NCI-H510A treated with DMSO at 0.1 percent for 48 hours (cell line): ENCODE results near the gene SPAG4.
A peak's percentile ranks its signal among the peaks of the same experiment; 100 is the strongest.

ENCODE experiments used
- DNase-seq: peaks from one replicate; lab custom pipeline; 2025; lab: John Stamatoyannopoulos, UW

The SPAG4 gene, protein sequence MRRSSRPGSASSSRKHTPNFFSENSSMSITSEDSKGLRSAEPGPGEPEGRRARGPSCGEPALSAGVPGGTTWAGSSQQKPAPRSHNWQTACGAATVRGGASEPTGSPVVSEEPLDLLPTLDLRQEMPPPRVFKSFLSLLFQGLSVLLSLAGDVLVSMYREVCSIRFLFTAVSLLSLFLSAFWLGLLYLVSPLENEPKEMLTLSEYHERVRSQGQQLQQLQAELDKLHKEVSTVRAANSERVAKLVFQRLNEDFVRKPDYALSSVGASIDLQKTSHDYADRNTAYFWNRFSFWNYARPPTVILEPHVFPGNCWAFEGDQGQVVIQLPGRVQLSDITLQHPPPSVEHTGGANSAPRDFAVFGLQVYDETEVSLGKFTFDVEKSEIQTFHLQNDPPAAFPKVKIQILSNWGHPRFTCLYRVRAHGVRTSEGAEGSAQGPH

GRCh38 chr20:35615667-35616464 lies at the start of gene SPAG4:
SPAG4 (plus strand) TSS chr20:35615829; CDS start chr20:35616004, 175 bp downstream.
- DNase-seq, result peak; percentile 83

GRCh38 chr20:35568645-35569044 lies 47.0 kb upstream of the SPAG4 start:
- DNase-seq, result peak; percentile 22

DNA sequence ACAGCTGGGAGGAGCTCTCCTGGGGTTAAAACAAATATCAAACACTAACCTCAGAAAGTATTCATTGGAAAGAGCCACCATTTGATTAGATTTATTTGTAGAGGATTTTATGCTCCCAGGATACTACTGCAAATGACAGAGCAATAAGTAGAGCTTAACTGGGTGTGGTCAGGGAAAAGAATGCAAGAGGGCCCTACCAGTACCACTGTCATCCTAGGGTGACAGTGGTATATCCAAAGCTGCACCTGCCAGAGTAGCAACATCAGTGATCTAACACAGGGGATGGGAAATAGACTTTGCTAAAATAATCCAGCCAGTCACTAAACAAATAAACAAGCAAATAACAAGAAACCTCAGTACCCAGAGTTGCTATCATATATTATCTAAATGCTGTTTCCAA lies 44.1 kb upstream of the SPAG4 start:
- no peak for DNase-seq

DNA sequence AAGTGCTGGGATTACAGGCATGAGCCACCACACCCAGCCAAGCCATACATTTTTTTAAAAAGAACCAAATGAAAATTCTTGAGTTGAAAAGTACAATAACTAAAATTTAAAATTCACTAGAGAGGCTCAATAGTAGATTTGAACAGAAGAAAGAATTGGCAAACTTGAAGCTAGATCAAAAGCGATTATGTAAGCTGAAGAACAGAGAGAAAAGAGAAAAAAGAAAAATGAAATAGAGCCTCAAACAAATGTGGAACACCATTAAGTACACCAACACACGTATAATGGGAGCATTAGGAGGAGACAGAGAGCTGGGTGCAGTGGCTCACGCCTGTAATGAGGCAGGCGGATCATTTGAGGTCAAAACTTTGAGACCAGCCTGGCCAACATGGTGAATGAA lies 42.8 kb upstream of the SPAG4 start:
- no peak for DNase-seq

DNA sequence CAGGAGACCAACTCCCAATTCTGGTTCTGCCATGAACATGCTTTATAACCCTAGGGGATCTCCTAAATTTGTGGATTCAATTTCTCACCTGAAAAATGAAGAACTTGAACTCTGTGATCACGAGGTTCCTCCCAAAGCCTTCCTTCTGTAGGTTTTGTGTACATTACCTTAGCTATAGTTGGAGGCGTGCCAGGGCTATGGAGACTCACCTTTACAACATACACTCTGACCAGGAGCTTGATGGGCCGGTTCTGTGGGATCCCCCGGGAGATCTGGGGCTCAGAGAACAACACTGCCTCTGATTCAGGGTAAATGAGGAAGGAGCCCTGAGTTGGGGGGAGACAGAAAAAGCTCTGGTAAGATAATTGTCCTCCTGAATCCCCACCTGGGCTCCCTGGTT lies 39.7 kb upstream of the SPAG4 start:
- peak; percentile 63 for DNase-seq

GRCh38 chr20:35576816-35577215 lies 38.8 kb upstream of the SPAG4 start:
- no peak for DNase-seq

- DNase-seq, result no peak
These were observed 37.2 kb upstream of the SPAG4 start for GRCh38 chr20:35578469-35578868.

GRCh38 chr20:35579196-35579595 lies 36.4 kb upstream of the SPAG4 start:
- DNase-seq, result no peak

DNA sequence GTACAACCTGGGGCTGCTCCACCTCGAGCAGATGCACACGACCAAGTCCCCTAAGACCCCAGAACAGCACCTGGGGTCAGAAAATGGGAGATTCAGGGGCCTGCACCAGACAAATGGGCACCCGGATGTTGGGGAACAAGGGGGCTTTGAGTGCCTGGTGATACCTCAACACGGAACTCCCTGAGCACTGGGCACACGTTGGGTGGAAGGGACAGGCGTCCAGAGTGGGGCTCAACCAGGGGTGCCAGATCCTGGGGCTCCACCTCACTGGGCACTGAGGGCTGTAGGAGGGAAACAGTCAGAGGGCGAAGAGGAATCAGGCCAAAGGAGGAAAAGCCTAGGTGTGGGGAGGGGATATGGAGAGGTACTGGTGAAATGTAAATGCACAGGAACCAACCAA lies 33.5 kb upstream of the SPAG4 start:
- no peak for DNase-seq

GRCh38 chr20:35582741-35583404 lies 32.8 kb upstream of the SPAG4 start:
- no peak for DNase-seq

- no peak for DNase-seq
These were observed 31.7 kb upstream of the SPAG4 start for GRCh38 chr20:35583636-35584560.

DNA sequence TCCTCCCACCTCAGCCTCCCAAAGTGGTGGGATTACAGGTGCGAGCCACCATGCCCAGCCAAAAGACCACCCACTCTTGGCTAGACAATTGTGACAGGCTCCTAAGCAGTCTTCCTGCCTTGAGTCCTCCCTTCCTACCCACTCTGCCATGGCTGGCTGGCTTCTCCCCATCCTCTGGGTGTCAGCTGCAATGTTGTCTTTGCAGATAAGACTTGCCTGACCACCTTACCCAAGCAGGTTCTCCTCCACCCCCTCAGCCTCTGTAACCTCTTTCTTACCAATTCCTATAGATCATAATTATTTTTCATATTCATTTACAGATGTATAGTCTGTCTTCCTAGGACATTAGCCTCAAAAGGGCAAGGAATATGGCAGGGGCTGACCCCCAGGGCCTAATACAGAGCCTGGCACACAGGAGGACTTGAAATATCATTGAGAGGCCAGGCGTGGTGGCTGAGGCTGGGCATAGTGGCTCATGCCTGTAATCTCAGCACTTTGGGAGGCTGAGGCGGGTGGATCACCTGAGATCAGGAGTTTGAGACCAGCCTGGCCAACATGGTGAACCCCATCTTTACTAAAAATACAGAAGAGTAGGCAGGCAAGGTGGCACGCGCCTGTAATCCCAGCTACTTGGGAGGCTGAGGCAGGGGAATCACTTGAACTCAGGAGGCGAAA lies 28.7 kb upstream of the SPAG4 start:
- no peak for DNase-seq

- no peak for DNase-seq
These were observed 28.2 kb upstream of the SPAG4 start for GRCh38 chr20:35587436-35587835.

DNA sequence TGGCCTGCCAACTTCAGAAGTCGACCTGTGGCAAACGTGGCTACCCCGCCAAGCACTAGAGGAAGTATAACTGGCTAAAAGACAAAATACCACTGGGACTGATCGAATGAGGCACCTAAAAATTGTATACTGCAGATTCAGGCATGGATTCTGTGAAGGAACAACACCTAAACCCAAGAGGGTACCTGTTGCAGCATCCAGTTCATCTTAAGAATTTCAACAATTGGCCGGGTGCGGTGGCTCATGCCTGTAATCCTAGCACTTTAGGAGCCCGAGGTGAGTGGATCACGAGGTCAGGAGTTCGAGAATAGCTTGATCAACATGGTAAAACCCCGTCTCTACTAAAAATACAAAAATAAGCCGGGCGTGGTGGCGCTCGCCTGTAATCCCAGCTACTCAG lies 27.2 kb upstream of the SPAG4 start:
- no peak for DNase-seq

DNA sequence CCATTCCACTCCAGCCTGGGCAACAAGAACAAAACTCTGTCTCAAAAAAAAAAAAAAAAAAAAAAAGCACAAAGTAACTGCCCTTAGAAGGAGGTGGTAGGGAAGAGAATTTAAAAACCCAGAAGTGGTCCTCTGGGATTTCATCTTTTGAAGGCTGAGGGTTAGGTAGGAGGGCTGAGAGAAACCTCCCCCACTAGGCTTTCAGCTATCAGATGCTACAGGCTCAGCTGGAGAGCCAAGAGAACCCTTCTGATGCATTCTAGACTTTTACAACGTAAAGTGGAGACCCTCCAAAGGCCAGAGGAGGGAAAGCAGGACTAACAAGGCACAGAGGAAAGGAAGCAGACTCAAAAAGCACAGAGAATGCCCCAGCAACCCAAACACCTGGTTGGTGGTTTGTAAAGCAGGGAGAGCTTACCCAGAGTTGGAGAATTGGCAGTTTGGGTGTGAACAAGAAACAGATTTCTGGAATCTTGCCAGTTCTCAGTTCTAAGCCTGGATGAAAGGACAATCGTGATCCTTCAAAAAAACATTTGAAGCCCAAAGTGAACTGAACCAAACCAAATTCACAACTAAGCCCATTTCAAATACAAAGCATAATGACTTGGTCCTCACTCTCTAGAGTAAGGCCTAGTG lies 23.2 kb upstream of the SPAG4 start:
- DNase-seq, result no peak

- no peak for DNase-seq
These were observed 20.2 kb upstream of the SPAG4 start for GRCh38 chr20:35595456-35595855.

DNA sequence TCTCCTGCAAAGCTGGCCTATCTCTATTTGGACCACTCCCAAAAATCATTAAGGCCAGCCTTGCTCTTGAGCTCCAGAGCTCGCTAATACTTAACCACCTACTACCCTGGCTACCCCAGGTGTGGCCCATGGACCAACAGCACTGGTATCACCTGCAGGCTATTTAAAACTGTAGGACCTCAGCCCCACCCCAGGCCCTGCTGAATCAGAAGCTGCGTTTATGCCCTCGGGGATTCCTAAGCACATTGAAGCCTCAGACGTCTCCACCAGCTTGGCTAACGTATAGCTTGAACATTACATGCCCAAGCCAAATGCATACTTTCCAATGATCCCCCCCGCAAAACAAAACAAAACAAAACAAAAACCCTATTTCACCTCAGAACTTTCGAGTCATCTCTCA lies 19.7 kb upstream of the SPAG4 start:
- DNase-seq, result no peak

GRCh38 chr20:35597186-35597585 lies 18.4 kb upstream of the SPAG4 start:
- DNase-seq, result no peak

- no peak for DNase-seq
These were observed 17.2 kb upstream of the SPAG4 start for GRCh38 chr20:35598476-35598875.
